WERI-Rb-1 (cell line): ENCODE results near the gene CIAO2B.

Experiments used
- DNase-seq: peaks from one replicate; pipeline ENCODE4 v3.0.0-alpha.2; 2020
- H3K27ac ChIP-seq: fragments of 250-450 bp; sonication (Bioruptor Pico); 2 replicates; pipeline ENCODE4 v1.5.1; 2020; ENCODE audit warnings: mild to moderate bottlenecking, moderate library complexity
- H3K27me3 ChIP-seq: fragments of 250-450 bp; sonication (Bioruptor Pico); 2 replicates; pipeline ENCODE4 v1.5.1; 2021; ENCODE audit warnings: mild to moderate bottlenecking, low read depth, moderate library complexity; ENCODE audit not compliant: insufficient read depth, severe bottlenecking
- H3K36me3 ChIP-seq: fragments of 250-450 bp; sonication (Bioruptor Pico); 2 replicates; pipeline ENCODE4 v1.5.1; 2020; ENCODE audit warnings: mild to moderate bottlenecking, moderate library complexity
- H3K4me3 ChIP-seq: 2 replicates; pipeline ENCODE4 v1.5.1; 2011; ENCODE audit warnings: low read depth, mild to moderate bottlenecking, control low read depth, low read length
- H3K9me3 ChIP-seq: fragments of 250-450 bp; sonication (Bioruptor Pico); 2 replicates; pipeline ENCODE4 v1.5.1; 2021; ENCODE audit warnings: mild to moderate bottlenecking, moderate library complexity; ENCODE audit not compliant: severe bottlenecking
- CTCF ChIP-seq: IDR thresholded peaks from 2 replicates; pipeline ENCODE4 v1.5.1; 2011; ENCODE audit warnings: low read depth, mild to moderate bottlenecking, control low read depth, inconsistent platforms, low read length

CIAO2B gene

GRCh38 chr16:66908116-66908515 is 26.1 kb downstream of the CIAO2B start:
- no peak overlapping the region for H3K27ac ChIP-seq
- TF ChIP-seq CTCF = no peak
- no peak for DNase-seq
- no peak overlapping the region for H3K4me3 ChIP-seq
- no peaks in the 10 kb centered on the region for H3K27me3 ChIP-seq
- H3K9me3 ChIP-seq = no peaks in the 10 kb centered on the region
- no peaks in the 10 kb centered on the region for H3K36me3 ChIP-seq

- no peaks in the 10 kb centered on the region for H3K36me3 ChIP-seq
- H3K27me3 ChIP-seq = no peaks in the 10 kb centered on the region
- DNase-seq = peak; percentile 87
- H3K4me3 ChIP-seq = no peak overlapping the region
- no peaks in the 10 kb centered on the region for H3K9me3 ChIP-seq
- peak overlapping the region; percentile 63 for H3K27ac ChIP-seq
- no peak for TF ChIP-seq CTCF
Observed at GRCh38 chr16:66906916-66907836, 27.0 kb downstream of the CIAO2B start.

GRCh38 chr16:66905633-66906539 is 28.3 kb downstream of the CIAO2B start:
- no peaks in the 10 kb centered on the region for H3K36me3 ChIP-seq
- peak; percentile 96 for DNase-seq
- no peaks in the 10 kb centered on the region for H3K9me3 ChIP-seq
- no peak for TF ChIP-seq CTCF
- peak overlapping the region; percentile 63 for H3K27ac ChIP-seq
- no peak overlapping the region for H3K4me3 ChIP-seq
- no peaks in the 10 kb centered on the region for H3K27me3 ChIP-seq

GRCh38 chr16:66904846-66905632 is 29.2 kb downstream of the CIAO2B start:
- Histone ChIP-seq H3K27me3 (no peaks in the 10 kb centered on the region), H3K27ac (peak overlapping the region; percentile 63), H3K9me3 (no peaks in the 10 kb centered on the region), H3K36me3 (no peaks in the 10 kb centered on the region), H3K4me3 (no peak overlapping the region)
- TF ChIP-seq CTCF = no peak
- no peak for DNase-seq

GRCh38 chr16:66904428-66904845 is 29.8 kb downstream of the CIAO2B start:
- Histone ChIP-seq H3K9me3 (no peaks in the 10 kb centered on the region), H3K27me3 (no peaks in the 10 kb centered on the region), H3K36me3 (no peaks in the 10 kb centered on the region), H3K27ac (peak overlapping the region; percentile 99), H3K4me3 (no peak overlapping the region)
- no peak for DNase-seq
- TF ChIP-seq CTCF = no peak
